HG02852 (cell line): ENCODE measurements around the gene CCDC106.

Experiments
- ATAC-seq: cut with Tn5 transposase; IDR thresholded peaks from one replicate; pipeline ENCODE4 v1.9.1; 2021; ENCODE audit warnings: mild to moderate bottlenecking, moderate library complexity; ENCODE audit not compliant: unreplicated experiment

CCDC106 gene

DNA sequence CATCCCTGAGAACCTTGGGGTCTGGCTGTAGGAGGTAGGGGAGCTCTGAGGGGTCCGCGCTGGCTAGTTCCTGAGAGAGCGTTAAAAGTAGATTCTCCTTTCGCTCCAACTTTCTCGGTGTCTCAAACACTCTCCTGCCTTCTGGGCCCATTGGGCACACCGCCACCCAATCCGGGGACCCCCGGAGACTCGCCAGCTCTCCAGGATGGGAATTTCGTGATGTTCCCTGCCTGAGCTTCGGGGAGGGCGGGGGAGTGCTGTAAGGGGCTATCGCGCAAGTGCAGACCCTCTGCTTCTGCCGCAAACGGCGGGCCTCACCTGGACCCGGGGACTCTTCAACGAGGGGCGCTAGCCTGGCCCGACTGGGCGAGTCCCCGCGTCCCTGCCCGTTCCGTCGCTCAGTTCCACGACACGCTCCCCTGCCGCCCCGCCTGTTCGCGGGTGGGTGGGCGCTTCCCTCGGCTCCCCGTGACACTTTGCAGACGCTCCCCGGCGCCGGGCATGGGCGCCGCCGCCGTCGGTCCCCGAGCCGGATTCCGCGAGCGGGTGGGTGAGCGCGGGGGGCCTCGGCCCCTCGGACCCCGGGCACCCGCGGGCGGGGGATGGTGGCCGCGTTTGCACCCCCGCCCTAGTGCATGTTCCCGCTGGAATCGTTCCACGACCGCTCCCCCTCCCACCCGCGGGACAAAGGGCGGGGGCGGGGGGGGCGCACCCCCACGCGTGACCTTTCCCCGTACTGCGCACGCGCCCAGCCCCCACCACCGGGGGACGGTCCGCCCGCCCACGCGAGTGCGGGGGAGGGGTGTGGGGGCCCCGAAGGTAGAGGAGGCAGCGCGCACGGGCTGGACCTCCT lies at the start of gene CCDC106:
Gene CCDC106, plus strand, starts transcription at position 481 of the 853 bp plus-strand sequence. CDS start 835 bp downstream, outside the sequence.
- no peak for ATAC-seq

DNA sequence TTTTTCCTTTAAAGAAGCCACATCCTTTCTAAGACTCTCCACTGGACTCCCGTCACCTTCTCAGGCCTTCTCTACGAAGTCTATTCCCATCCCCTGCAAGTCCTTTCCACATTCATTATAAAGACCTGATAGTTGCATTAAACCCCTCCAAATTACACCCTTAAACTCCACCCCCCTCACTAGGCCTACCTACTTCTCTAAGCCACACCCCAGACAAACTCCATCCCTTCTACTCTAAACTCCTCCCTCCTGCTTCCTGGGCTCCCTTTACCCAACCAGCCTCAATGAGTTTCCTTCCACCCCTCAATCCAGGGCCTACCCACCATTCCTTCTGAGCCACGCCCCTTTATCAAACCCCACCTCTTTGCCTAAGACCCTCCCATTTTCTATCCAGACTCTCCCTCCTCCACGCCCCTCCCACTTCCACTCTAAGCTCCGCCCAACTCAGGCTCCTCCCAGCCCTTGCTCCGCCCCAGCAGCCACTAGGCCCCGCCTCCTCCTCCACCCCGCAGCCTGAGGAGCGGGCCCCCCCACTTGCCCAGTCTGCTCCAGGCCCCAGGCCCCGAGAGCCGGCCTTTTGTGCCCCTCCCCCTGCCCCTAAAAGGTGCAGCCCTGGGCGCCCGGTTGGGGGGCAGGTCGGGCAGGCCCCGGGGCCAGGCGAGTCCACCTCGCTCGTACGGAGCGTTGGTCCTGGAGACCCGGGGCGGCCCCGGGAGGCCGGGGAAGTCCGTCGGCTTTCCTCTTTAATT lies 49.1 kb upstream of the CCDC106 start:
- peak; percentile 46 for ATAC-seq

DNA sequence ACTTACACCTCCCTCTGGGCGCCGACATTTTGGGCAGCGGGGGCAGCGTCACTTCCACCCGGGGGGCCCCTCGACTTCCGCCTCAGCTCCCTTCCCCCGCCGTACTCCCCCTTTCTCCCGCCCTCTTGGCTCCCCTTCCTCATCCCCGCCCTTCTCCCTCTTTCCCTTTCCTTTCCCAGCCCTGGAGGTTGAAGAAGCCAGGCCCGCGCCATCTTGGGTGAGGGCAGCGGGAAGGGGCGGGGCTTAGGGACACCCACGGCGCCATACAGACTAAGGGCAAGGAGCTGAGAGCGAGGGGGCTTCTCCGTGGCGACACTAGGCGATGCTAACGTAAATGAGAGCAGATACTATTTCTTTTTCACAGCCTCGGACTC lies 48.6 kb upstream of the CCDC106 start, which contains the start of gene FIZ1:
Gene FIZ1, minus strand, starts transcription at position 50 of the 374 bp plus-strand sequence. CDS start 1,652 bp downstream, outside the sequence.
- ATAC-seq, result peak; percentile 56

DNA sequence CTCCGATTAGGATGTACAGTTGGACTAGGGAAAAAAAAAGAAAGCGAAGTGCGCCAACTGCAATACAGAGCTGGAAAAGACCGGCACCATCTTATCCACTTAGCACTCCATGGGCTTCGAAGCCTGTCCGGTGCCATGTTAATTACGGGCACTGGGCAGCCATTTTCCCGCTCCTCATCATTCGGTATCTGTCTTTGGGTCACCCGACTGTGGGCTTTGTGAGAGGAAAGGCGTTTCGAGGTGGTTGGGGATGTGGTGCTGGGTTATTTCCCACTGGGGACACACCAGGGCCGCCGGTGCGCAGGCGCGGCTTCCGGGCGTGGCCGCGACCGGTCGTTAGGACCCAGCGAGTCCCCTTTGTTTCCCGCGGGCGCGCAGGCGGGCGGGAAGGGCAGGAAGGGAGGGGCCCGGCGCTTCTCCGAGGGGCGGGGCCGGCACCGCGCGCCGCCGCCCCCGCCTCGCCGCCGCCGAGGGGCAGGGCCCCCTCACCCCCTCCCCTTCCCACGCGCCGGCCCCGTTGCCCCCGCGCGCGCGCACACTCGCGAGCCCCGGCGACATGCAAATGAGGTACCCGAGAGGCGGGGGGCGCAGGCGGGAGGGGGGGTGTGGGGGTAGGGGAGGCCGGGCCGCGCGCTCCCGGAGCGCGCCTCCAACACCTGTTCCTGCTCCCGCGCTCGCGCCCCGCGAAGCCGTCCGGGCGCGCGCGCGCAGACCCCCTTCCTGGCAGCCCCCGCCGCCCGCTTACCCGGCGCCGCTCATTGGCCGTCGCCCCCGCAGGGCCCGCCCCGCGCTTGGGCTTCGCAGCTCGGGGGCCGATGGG lies 48.0 kb upstream of the CCDC106 start, which contains the start of gene ZNF524:
Gene ZNF524, plus strand, starts transcription at position 447 of the 820 bp plus-strand sequence. CDS start 1,825 bp downstream, outside the sequence.
- ATAC-seq, result peak; percentile 44

DNA sequence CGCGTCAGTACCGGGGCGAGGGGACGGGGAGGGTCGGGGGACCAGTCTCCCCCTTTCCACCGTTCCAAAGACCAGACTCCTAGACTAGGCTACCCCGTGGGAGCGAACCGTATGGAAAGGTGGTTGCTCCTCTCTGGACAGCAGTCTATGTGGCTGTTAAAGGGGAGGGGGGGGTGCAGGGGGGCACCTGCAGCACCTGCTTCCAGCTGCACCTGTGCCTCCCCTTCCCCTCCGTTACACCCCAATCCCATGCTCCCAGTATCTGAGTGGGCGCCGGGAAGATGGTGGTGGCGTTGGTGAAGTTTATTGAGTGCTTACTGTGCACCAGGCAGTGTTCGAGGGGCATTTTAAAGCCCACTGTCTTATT lies 47.4 kb upstream of the CCDC106 start:
- ATAC-seq, result no peak

DNA sequence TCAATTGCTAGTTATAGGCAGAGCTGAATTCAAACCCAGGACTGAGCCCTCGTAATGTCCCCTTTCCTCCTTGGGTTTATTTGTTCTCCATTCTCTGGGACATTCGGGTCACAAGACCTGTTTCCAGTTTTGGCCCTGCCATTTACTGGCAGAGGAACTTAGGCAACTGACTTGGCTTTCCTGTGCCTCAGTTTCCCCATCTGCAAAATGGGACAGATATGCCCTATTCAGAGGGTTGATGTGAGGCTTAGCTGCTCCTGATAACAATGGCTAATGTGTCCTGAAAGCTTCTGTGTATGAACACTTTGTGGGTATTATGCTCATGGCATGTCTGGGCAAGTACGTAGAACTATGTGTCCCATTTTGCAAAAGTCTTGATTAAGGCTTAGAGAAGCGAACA lies 46.9 kb upstream of the CCDC106 start:
- ATAC-seq, result no peak

DNA sequence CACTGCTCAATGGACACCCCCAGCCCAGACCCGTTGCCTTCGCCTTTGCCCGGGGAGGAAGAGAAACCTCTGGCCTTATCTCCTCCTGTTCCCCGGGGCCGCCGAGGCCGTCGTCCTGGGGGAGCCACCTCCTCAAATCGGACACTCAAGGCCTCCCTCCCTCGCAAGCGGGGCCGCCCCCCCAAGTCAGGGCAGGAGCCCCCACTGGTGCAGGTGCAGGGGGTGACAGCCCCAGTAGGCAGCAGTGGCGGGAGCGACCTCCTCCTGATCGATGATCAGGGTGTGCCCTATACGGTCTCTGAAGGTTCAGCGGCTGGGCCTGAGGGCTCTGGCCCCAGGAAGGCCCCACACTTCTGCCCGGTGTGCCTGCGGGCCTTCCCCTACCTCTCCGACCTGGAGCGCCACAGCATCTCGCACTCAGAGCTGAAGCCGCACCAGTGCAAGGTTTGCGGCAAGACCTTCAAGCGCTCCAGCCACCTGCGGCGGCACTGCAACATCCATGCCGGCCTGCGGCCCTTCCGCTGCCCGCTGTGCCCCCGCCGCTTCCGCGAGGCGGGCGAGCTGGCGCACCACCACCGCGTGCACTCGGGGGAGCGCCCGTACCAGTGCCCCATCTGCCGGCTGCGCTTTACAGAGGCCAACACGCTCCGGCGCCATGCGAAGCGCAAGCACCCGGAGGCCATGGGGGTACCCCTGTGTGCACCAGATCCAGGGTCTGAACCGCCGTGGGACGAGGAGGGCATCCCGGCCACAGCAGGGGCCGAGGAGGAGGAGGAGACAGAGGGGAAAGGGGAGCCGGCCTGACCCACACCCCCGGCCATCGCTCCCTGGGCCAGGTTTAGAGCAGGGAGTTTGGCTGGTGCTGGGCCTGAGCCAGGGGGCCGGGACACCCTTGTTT lies 45.7 kb upstream of the CCDC106 start:
- no peak for ATAC-seq

DNA sequence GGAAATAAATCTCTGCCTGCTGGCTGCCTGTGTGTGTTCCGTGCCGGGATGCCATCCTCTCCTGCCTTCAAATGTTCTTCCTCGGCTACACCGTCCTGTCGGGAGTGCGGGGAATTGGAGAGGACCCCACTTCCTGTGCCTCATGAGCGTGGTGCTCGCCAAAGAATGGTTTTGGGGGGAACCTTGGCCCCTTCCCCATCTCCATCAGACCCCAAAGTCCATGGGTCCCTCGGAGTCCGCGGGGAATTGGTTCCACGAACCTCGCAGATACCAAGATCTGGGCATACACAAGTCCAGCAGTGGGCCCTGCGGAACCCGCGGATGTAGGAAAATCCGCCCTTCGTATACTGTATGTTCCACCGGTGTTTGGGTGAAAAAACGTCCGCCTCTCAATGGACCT lies 44.9 kb upstream of the CCDC106 start:
- ATAC-seq, result no peak

DNA sequence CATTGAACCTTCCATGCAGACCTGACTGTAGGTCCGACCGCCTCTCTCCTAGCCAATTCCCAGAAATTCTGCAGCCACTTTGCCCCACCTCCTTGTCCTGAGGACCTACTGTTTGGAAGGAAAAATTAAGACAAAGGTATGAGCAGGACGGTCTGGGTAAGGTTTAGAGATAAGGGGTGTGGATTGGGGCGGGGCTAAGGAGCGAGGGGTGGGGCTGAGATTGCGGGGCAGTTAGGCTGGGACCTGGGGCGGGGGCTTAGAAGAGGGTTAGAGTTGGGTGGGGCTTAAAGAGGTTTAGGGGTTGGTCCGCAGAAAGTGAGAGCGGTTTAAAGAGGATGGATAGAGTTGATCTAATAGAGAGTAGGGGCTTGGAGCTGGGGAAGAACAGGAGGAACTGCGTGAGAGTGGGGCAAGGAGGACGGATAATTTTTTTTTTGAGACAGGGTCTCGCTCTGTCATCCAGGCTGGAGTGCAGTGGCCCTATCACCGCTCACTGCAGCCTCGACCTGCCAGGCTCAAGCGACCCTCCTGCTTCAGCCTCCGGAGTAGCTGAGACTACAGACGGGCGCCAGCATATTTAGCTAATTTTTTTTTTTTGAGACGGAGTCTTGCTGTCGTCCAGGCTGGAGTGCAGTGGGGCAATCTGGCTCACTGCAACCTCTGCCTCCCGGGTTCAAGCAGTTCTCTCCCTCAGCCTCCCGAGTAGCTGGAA lies 44.3 kb upstream of the CCDC106 start:
- no peak for ATAC-seq

DNA sequence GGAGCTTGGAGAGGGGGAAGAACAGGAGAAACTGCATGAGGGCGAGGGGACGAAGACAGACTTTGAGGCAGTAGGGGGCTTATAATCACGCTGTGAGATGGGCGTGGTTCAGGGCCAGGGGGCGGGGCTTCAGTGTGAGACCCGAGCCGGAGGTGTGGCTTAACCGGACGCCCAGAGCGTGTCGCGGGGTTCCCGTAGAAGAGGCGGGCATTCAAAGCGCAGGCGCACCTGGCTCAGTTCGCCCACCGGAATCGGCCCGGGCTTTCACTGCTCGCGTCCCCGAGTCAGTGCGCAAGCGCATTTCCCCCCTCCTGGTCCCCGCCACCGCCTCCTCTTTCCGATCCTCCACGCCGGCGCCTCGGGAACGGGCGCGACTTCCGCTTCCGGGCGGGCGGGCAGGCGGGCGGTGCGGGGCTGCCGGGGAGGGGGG lies 42.8 kb upstream of the CCDC106 start:
- ATAC-seq, result peak; percentile 61

DNA sequence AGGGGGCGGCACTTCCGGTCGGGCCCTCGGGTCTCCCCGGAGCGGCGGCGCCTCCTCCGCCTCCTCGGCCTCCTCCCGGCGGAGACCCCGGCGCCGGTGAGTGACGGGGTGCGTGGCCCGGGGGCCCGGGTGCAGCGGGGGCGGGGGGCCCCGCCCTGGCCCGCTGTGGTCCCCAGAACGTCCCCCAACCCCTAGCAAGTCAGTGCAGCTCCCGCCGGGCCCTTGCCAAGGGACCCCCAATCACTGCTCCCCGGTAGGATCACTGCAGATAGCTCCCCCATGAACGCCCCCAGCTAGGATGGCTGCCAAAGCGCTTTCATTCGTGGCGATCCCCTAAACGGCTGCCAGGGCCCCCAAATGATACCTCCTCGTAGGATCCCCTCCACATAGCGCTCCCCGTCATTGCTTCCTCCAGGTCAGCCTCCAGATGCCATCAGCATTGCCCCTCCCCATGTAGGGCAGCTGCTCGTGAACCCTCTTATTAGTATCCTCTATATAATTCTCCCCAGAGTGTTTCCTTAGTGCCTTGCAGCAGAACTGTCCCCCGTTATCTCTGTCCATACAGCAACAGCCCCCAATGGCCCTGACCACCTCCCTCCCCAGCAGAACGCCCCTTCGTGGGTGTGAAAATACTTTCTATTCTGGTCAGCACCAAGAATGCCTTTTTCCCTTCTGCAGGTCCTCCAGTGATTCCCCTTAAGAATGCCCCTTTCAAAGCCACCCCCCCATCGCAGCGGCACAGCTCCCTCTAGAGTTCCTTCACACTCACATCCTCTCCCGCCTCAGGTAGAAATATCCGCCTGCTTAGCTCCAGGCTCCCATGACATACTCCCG lies 42.2 kb upstream of the CCDC106 start, which contains the start of gene ZNF865:
Gene ZNF865, plus strand, starts transcription at position 11 of the 834 bp plus-strand sequence. CDS start 7,972 bp downstream, outside the sequence.
- ATAC-seq, result peak; percentile 37

DNA sequence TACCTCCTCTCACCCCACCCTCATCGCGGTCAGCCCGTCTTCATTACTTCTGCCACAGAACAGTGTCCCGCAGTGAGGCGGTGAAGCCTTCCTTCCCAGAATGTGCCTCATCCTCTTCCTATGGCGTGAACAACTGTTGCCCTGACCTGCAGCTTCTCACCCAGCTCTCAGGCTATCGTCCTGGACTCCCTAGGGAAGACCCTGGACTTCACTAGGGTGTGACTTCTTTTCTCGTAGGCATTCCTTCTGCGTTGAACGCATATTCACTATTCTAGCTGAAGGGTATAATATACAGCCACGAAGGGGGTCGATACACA lies 41.6 kb upstream of the CCDC106 start:
- ATAC-seq, result no peak

DNA sequence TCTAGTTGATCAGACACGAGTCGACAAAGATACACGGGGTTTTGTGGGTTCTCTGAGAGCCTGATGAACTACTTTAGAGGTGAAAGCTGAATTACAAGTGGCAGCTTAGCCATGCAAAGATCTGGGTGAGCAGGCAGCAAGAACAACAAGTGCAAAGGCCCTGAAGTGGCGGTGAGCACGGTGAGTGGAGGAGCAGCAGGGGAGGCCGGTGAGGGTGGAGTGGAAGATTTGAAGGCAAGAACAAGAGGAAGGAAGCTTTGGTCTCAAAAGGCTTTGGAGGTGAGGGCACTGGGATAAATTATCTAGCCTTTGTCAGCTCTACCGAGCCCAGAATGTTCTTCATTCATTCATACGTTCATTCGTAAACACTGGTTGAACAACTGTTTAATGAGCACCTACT lies 41.2 kb upstream of the CCDC106 start:
- no peak for ATAC-seq

DNA sequence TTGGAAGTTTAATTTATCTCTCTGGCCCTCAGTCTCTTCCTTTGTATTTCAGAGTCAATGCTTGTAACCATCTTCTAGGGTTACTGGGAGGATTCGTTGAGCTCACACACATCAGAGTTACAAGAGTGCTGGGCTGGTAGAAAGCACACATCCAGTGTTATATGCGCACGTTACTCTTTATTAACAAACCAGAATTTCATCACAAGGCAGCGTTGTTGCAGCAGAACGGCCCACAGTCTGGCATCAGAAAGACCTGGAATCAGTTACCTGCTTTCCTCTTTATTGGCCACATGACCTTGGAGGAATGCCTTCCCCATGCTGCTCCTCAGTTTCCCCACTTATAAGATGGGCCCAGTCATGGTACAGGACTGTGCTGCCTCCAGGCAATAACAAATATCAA lies 38.7 kb upstream of the CCDC106 start:
- ATAC-seq, result no peak

DNA sequence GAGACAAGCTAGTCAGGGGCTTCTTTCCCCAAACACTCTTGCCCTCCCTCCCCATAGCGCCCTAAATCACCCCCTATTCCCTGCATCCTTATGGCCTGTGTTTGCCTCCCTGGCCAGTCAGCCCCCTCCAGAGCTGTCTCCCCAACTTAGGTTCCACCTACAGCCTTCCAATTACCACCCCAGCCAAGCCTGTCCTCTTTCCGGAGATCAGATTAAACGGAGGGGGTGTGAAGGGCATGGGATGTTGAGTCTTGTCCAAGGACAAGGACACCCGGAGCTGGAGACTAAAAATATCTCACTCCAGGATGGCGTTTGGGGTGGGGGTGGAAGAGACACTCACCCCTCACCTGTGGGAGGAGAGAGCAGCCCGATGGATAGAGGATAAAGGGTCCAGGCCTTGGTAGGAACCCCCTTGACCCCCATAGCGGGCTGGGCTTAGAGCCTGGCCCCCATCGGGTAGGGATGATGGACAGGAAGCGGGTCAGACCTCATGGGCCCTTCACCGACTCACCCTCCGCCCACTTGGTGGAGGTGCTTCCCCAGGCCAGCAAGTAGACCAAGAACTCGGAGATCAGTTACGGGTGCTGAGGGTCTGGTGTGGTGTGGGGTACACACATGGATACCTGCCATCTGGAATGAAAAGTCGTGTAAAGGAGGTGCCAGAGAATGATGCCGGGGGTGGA lies 36.6 kb upstream of the CCDC106 start:
- no peak for ATAC-seq

DNA sequence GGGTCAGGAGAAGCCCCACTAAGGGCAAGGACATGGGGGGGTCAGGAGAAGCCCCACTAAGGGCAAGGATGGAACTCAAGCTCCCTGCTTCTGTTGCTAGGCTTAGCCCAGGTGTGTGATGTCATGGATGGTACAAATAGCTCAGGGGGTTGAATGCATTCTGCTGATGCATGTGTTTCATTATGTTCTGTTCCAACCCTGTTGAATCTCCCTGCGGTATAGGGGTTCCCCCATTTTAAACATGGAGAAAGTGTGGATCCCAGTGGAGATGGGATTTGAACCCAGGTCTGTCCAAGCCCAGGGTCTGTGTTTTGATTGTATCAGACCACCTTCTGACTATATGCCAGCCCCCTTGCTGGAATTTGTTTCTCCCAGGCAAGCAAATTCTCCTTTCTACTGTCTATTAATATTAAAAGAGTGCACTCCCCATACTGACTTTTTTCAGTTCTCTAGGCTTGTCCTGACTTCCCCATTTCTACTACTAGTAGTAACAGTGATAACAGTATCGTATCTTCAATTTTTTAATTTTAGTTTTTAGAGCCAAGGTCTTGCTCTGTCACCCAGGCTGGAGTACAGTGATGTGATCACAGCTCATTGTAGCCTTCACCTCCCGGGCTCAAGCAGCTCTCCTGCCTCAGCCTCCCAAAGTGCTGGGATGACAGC lies 35.9 kb upstream of the CCDC106 start:
- ATAC-seq, result no peak

DNA sequence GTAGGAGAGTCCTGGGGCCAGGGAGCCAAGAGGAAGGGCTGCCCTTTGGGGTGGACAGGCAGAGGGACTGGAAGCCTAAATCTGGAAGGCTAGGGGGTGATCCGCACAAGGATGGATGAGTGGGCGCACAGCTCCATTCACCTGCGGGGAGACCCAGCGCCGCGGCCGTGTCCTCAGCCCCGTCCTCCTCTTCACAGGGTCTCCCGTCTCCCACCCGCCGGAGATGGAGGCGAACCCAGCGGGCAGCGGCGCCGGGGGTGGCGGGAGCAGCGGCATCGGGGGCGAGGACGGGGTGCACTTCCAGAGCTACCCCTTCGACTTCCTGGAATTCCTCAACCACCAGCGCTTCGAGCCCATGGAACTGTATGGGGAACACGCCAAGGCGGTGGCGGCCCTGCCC lies 34.6 kb upstream of the CCDC106 start:
- ATAC-seq, result no peak
